Measurements from ENCODE around the gene MAP3K14. TPM values are rescaled to one million over a fixed set of nuclear protein-coding genes. Genes with fewer than 3 reads are reported as not detected.

MAP3K14 gene
- total RNA-seq, 1 experiment from 2014 or later, result 9.2 TPM

- ChIA-PET CTCF (no interaction called here), POLR2A (interaction anchor here (0.6 to 1.4 kb wide), 2 partner anchors 10 to 13 kb away, joined by 3 read pairs; no protein-coding TSS in a partner anchor)
- no peaks in the 10 kb centered on the region for H3K27me3 Mint-ChIP-seq (ENCODE audit: insufficient read depth, unreplicated experiment)
- TF ChIP-seq CTCF (IDR thresholded peaks at IDR 0.05; ENCODE audit: unreplicated experiment), result no peak
- intact Hi-C loops (cut with micrococcal nuclease), result no loop called here
- H3K9me3 Mint-ChIP-seq (ENCODE audit: unreplicated experiment), result no peaks in the 10 kb centered on the region
- no TSS peak for BruUV-seq (replicated peaks)
- peaks cover 6% of the 10 kb centered on the region for H3K4me1 Mint-ChIP-seq (ENCODE audit: insufficient read depth, unreplicated experiment)
- DNase-seq (ENCODE audit: unreplicated experiment), result no peak
- no peaks in the 10 kb centered on the region for H3K36me3 Mint-ChIP-seq (ENCODE audit: insufficient read depth, unreplicated experiment)
- no peak overlapping the region for H3K27ac Mint-ChIP-seq (ENCODE audit: low read depth, unreplicated experiment)
- H3K4me3 Mint-ChIP-seq (ENCODE audit: unreplicated experiment), result no peak overlapping the region
Observed at GRCh38 chr17:45355087-45355486, 38.3 kb upstream of the MAP3K14 start.

- no TSS peak for BruUV-seq (replicated peaks)
- POLR2A ChIA-PET, result no interaction called here
Observed at GRCh38 chr17:45353043-45353442, 36.2 kb upstream of the MAP3K14 start.

GRCh38 chr17:45351831-45352230, 35.0 kb upstream of the MAP3K14 start:
- POLR2A ChIA-PET, result no interaction called here
- BruUV-seq (replicated peaks), result no TSS peak
- Mint-ChIP-seq H3K36me3 (ENCODE audit: insufficient read depth, unreplicated experiment) (no peaks in the 10 kb centered on the region), H3K27me3 (ENCODE audit: insufficient read depth, unreplicated experiment) (no peaks in the 10 kb centered on the region), H3K27ac (ENCODE audit: low read depth, unreplicated experiment) (no peak overlapping the region), H3K4me1 (ENCODE audit: insufficient read depth, unreplicated experiment) (peaks cover 6% of the 10 kb centered on the region), H3K4me3 (ENCODE audit: unreplicated experiment) (no peak overlapping the region), H3K9me3 (ENCODE audit: unreplicated experiment) (no peaks in the 10 kb centered on the region)
- DNase-seq (ENCODE audit: unreplicated experiment), result no peak
- no peak for TF ChIP-seq CTCF (IDR thresholded peaks at IDR 0.05; ENCODE audit: unreplicated experiment)
- CTCF ChIA-PET, result no interaction called here
- intact Hi-C loops (cut with micrococcal nuclease), result no loop called here

More at GRCh38 chr17:45353043-45353442, 36.2 kb upstream of the MAP3K14 start:
- H3K4me1 Mint-ChIP-seq (ENCODE audit: insufficient read depth, unreplicated experiment), result peaks cover 6% of the 10 kb centered on the region
- TF ChIP-seq CTCF (IDR thresholded peaks at IDR 0.05; ENCODE audit: unreplicated experiment), result no peak
- no peaks in the 10 kb centered on the region for H3K27me3 Mint-ChIP-seq (ENCODE audit: insufficient read depth, unreplicated experiment)
- H3K9me3 Mint-ChIP-seq (ENCODE audit: unreplicated experiment), result no peaks in the 10 kb centered on the region
- H3K4me3 Mint-ChIP-seq (ENCODE audit: unreplicated experiment), result no peak overlapping the region
- CTCF ChIA-PET, result no interaction called here
- DNase-seq (ENCODE audit: unreplicated experiment), result no peak
- intact Hi-C loops (cut with micrococcal nuclease), result no loop called here
- no peaks in the 10 kb centered on the region for H3K36me3 Mint-ChIP-seq (ENCODE audit: insufficient read depth, unreplicated experiment)
- H3K27ac Mint-ChIP-seq (ENCODE audit: low read depth, unreplicated experiment), result no peak overlapping the region

- Mint-ChIP-seq H3K27ac (ENCODE audit: low read depth, unreplicated experiment) (no peak overlapping the region), H3K27me3 (ENCODE audit: insufficient read depth, unreplicated experiment) (no peaks in the 10 kb centered on the region), H3K9me3 (ENCODE audit: unreplicated experiment) (no peaks in the 10 kb centered on the region), H3K4me1 (ENCODE audit: insufficient read depth, unreplicated experiment) (no peaks in the 10 kb centered on the region), H3K4me3 (ENCODE audit: unreplicated experiment) (no peak overlapping the region), H3K36me3 (ENCODE audit: insufficient read depth, unreplicated experiment) (no peaks in the 10 kb centered on the region)
- no peak for DNase-seq (ENCODE audit: unreplicated experiment)
- ChIA-PET CTCF (interaction anchor here (0.6 kb wide), 1 partner anchor 21 kb away, joined by 3 read pairs; no protein-coding TSS in a partner anchor), POLR2A (no interaction called here)
- intact Hi-C loops (cut with micrococcal nuclease), result no loop called here
- no TSS peak for BruUV-seq (replicated peaks)
- no peak for TF ChIP-seq CTCF (IDR thresholded peaks at IDR 0.05; ENCODE audit: unreplicated experiment)
Observed at GRCh38 chr17:45347444-45347843, 30.6 kb upstream of the MAP3K14 start.

All from MCF 10A (cell line).